SK-N-SH treated with all-trans-retinoic acid at 6 μM for 48 hours (cell line): ENCODE data around the gene UTRN.
A peak's percentile ranks its signal among the peaks of the same experiment; 100 is the strongest.

Experiments
- ATAC-seq: fragments of 200-7000 bp; cut with Tn5 transposase; 3 replicates; pipeline ENCODE4 v1.9.1; 2020; ENCODE audit warnings: mild to moderate bottlenecking, moderate library complexity
- ARNTL ChIP-seq: fragments of 450-650 bp; formaldehyde crosslinking; IDR thresholded peaks from 2 replicates; pipeline ENCODE4 v1.5.0; 2020; ENCODE audit warnings: low read depth, mild to moderate bottlenecking, moderate library complexity, borderline replicate concordance
- CSDC2 ChIP-seq: fragments of 250-450 bp; sonication (Bioruptor Pico); IDR thresholded peaks from 2 replicates; pipeline ENCODE4 v1.5.0; 2020; ENCODE audit warnings: mild to moderate bottlenecking, moderate library complexity
- ESRRG ChIP-seq: fragments of 250-450 bp; sonication (Bioruptor Pico); IDR thresholded peaks from 2 replicates; pipeline ENCODE4 v1.6.1; 2021; ENCODE audit warnings: mild to moderate bottlenecking
- GLIS3 ChIP-seq: fragments of 250-450 bp; sonication (Bioruptor Pico); IDR thresholded peaks from 2 replicates; pipeline ENCODE4 v1.5.0; 2020; ENCODE audit warnings: mild to moderate bottlenecking, moderate library complexity
- ISL1 ChIP-seq: fragments of 250-450 bp; sonication (Bioruptor Pico); IDR thresholded peaks from 2 replicates; pipeline ENCODE4 v2.1.2; 2022; ENCODE audit warnings: mild to moderate bottlenecking, moderate library complexity
- PPARA ChIP-seq: fragments of 250-450 bp; sonication (Bioruptor Pico); IDR thresholded peaks from 2 replicates; pipeline ENCODE4 v1.5.0; 2020; ENCODE audit warnings: mild to moderate bottlenecking, borderline replicate concordance
- RARB ChIP-seq: fragments of 250-450 bp; sonication (Bioruptor Pico); IDR thresholded peaks from 2 replicates; pipeline ENCODE4 v1.8.0; 2021; ENCODE audit warnings: mild to moderate bottlenecking, moderate library complexity
- SNAI2 ChIP-seq: fragments of 250-450 bp; sonication (Bioruptor Pico); IDR thresholded peaks from 2 replicates; pipeline ENCODE4 v1.5.0; 2020; ENCODE audit warnings: mild to moderate bottlenecking, moderate library complexity
- TOX ChIP-seq: fragments of 250-450 bp; sonication (Bioruptor Pico); IDR thresholded peaks from 2 replicates; pipeline ENCODE4 v1.8.0; 2021; ENCODE audit warnings: mild to moderate bottlenecking, moderate library complexity, borderline replicate concordance
- ZC3H10 ChIP-seq: fragments of 250-450 bp; sonication (Bioruptor Pico); IDR thresholded peaks from 2 replicates; pipeline ENCODE4 v1.5.1; 2021; ENCODE audit warnings: mild to moderate bottlenecking, moderate library complexity
- ZFP3 ChIP-seq: fragments of 250-450 bp; sonication (Bioruptor Pico); IDR thresholded peaks from 2 replicates; pipeline ENCODE4 v1.5.0; 2020; ENCODE audit warnings: mild to moderate bottlenecking, moderate library complexity
- ZFP30 ChIP-seq: fragments of 450-650 bp; formaldehyde crosslinking; IDR thresholded peaks from 2 replicates; pipeline ENCODE4 v1.5.0; 2022; ENCODE audit warnings: mild to moderate bottlenecking, moderate library complexity
- ZNF565 ChIP-seq: fragments of 450-650 bp; formaldehyde crosslinking; conservative IDR thresholded peaks from 2 replicates; pipeline ENCODE4 v1.5.0; 2020; ENCODE audit warnings: low read depth, mild to moderate bottlenecking, moderate library complexity
- ZNF70 ChIP-seq: fragments of 450-650 bp; formaldehyde crosslinking; IDR thresholded peaks from 2 replicates; pipeline ENCODE4 v1.5.0; 2020; ENCODE audit warnings: mild to moderate bottlenecking, moderate library complexity
- TF ChIP-seq, protein P1 (sequence below): fragments of 250-450 bp; sonication (Bioruptor Pico); IDR thresholded peaks from 2 replicates; pipeline ENCODE4 v1.5.1; 2020; ENCODE audit warnings: low read depth, mild to moderate bottlenecking, moderate library complexity
- TF ChIP-seq, protein P2 (sequence below): fragments of 250-450 bp; sonication (Bioruptor Pico); IDR thresholded peaks from 2 replicates; pipeline ENCODE4 v1.5.0; 2020; ENCODE audit warnings: mild to moderate bottlenecking, moderate library complexity
- TF ChIP-seq, protein P3 (sequence below): fragments of 250-450 bp; sonication (Bioruptor Pico); IDR thresholded peaks from 2 replicates; pipeline ENCODE4 v1.5.1; 2021; ENCODE audit warnings: mild to moderate bottlenecking, moderate library complexity
- TF ChIP-seq, protein P4 (sequence below): fragments of 250-450 bp; sonication (Bioruptor Pico); IDR thresholded peaks from 2 replicates; pipeline ENCODE4 v1.8.0; 2020; ENCODE audit warnings: mild to moderate bottlenecking, moderate library complexity, borderline replicate concordance
- TF ChIP-seq, protein P5 (sequence below): fragments of 250-450 bp; sonication (Bioruptor Pico); IDR thresholded peaks from 2 replicates; pipeline ENCODE4 v1.8.0; 2021; ENCODE audit warnings: low read depth, mild to moderate bottlenecking, moderate library complexity, borderline replicate concordance

Gene UTRN

DNA sequence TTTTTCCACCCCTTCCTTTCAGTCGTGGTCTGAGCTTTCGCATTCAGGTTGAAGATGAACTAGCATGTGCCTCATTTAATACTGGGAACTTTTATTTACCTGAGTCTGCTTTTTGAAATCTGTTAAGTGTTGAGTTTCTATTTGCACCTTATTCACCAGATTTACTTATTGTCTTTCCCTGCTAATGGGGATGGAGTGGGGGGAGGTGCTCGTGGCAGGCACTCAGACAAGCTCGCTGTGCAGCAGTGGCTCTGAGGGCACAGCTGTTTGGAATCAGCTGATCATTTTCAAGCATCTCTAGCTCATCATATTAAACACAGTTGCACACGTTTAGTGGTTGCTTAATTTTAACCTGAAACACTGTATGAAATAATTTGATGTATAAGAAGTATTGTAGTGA is 35.6 kb downstream of the UTRN start:
- ATAC-seq: peak; percentile 48; the same call in 2 of the 3 replicates
- TF ChIP-seq ZNF70 (CRISPR knock-in tag) (no peak), PPARA (CRISPR knock-in tag) (no peak), ZFP3 (CRISPR knock-in tag) (no peak), GLIS3 (no peak), ARNTL (CRISPR knock-in tag) (no peak)
- TF ChIP-seq, protein P1, sequence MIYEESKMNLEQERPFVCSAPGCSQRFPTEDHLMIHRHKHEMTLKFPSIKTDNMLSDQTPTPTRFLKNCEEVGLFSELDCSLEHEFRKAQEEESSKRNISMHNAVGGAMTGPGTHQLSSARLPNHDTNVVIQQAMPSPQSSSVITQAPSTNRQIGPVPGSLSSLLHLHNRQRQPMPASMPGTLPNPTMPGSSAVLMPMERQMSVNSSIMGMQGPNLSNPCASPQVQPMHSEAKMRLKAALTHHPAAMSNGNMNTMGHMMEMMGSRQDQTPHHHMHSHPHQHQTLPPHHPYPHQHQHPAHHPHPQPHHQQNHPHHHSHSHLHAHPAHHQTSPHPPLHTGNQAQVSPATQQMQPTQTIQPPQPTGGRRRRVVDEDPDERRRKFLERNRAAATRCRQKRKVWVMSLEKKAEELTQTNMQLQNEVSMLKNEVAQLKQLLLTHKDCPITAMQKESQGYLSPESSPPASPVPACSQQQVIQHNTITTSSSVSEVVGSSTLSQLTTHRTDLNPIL (CRISPR knock-in tag): no peak

DNA sequence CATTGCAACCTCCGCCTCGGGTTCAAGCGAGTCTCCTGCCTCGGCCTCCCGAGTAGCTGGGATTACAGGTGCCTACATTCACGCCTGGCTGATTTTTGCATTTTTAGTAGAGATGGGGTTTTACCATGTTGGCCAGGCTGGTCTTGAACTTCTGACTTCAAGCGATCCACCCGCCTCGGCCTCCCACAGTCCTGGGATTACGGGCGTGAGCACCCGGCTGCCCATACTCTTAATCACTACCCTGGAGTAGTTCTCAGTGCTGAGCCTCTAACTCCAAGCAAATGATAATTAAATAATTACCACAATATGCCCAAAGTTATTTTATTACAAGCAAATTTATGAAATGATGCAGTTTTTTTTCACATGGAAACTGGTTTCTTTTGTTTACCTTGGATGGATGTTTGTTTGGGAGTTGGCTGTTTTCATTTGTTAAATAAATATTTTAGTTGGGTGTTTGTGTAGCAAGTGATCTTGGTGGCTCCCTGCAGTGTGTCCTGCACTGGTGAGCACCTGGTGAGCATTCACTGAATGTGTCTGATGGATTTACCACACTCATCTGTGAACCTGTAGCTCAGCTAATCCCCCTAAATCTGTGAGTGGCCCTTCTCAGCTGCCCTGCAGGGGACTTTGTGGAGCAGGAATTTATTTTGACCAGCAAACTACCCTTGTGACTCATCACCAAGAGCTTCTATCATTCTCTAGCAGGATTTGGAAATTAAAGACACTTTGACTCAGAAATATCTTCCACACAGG is 36.9 kb downstream of the UTRN start:
- peak; percentile 32 for ATAC-seq

More for the DNA sequence above, 36.9 kb downstream of the UTRN start:
- no peak for TF ChIP-seq CSDC2 (CRISPR knock-in tag)
- TF ChIP-seq, protein P1 (CRISPR knock-in tag): no peak
- TF ChIP-seq ZNF565 (CRISPR knock-in tag): no peak
- TF ChIP-seq, protein P2, sequence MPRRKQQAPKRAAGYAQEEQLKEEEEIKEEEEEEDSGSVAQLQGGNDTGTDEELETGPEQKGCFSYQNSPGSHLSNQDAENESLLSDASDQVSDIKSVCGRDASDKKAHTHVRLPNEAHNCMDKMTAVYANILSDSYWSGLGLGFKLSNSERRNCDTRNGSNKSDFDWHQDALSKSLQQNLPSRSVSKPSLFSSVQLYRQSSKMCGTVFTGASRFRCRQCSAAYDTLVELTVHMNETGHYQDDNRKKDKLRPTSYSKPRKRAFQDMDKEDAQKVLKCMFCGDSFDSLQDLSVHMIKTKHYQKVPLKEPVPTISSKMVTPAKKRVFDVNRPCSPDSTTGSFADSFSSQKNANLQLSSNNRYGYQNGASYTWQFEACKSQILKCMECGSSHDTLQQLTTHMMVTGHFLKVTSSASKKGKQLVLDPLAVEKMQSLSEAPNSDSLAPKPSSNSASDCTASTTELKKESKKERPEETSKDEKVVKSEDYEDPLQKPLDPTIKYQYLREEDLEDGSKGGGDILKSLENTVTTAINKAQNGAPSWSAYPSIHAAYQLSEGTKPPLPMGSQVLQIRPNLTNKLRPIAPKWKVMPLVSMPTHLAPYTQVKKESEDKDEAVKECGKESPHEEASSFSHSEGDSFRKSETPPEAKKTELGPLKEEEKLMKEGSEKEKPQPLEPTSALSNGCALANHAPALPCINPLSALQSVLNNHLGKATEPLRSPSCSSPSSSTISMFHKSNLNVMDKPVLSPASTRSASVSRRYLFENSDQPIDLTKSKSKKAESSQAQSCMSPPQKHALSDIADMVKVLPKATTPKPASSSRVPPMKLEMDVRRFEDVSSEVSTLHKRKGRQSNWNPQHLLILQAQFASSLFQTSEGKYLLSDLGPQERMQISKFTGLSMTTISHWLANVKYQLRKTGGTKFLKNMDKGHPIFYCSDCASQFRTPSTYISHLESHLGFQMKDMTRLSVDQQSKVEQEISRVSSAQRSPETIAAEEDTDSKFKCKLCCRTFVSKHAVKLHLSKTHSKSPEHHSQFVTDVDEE: no peak
- no peak for TF ChIP-seq ARNTL (CRISPR knock-in tag)
- TF ChIP-seq TOX (CRISPR knock-in tag): no peak
- no peak for TF ChIP-seq ZNF70 (CRISPR knock-in tag)
- TF ChIP-seq PPARA (CRISPR knock-in tag): no peak
- TF ChIP-seq ISL1 (CRISPR knock-in tag): no peak
- TF ChIP-seq, protein P3, sequence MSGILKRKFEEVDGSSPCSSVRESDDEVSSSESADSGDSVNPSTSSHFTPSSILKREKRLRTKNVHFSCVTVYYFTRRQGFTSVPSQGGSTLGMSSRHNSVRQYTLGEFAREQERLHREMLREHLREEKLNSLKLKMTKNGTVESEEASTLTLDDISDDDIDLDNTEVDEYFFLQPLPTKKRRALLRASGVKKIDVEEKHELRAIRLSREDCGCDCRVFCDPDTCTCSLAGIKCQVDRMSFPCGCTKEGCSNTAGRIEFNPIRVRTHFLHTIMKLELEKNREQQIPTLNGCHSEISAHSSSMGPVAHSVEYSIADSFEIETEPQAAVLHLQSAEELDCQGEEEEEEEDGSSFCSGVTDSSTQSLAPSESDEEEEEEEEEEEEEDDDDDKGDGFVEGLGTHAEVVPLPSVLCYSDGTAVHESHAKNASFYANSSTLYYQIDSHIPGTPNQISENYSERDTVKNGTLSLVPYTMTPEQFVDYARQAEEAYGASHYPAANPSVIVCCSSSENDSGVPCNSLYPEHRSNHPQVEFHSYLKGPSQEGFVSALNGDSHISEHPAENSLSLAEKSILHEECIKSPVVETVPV (CRISPR knock-in tag): no peak
- TF ChIP-seq RARB (CRISPR knock-in tag): no peak
- TF ChIP-seq ESRRG (CRISPR knock-in tag): no peak
- TF ChIP-seq ZFP30 (CRISPR knock-in tag): no peak
- TF ChIP-seq, protein P4, sequence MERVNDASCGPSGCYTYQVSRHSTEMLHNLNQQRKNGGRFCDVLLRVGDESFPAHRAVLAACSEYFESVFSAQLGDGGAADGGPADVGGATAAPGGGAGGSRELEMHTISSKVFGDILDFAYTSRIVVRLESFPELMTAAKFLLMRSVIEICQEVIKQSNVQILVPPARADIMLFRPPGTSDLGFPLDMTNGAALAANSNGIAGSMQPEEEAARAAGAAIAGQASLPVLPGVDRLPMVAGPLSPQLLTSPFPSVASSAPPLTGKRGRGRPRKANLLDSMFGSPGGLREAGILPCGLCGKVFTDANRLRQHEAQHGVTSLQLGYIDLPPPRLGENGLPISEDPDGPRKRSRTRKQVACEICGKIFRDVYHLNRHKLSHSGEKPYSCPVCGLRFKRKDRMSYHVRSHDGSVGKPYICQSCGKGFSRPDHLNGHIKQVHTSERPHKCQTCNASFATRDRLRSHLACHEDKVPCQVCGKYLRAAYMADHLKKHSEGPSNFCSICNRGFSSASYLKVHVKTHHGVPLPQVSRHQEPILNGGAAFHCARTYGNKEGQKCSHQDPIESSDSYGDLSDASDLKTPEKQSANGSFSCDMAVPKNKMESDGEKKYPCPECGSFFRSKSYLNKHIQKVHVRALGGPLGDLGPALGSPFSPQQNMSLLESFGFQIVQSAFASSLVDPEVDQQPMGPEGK (CRISPR knock-in tag): no peak
- no peak for TF ChIP-seq ZC3H10 (CRISPR knock-in tag)
- TF ChIP-seq, protein P5, sequence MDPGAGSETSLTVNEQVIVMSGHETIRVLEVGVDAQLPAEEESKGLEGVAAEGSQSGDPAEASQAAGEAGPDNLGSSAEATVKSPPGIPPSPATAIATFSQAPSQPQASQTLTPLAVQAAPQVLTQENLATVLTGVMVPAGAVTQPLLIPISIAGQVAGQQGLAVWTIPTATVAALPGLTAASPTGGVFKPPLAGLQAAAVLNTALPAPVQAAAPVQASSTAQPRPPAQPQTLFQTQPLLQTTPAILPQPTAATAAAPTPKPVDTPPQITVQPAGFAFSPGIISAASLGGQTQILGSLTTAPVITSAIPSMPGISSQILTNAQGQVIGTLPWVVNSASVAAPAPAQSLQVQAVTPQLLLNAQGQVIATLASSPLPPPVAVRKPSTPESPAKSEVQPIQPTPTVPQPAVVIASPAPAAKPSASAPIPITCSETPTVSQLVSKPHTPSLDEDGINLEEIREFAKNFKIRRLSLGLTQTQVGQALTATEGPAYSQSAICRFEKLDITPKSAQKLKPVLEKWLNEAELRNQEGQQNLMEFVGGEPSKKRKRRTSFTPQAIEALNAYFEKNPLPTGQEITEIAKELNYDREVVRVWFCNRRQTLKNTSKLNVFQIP (CRISPR knock-in tag): no peak
- no peak for TF ChIP-seq GLIS3
- no peak for TF ChIP-seq SNAI2 (CRISPR knock-in tag)
